ENCODE results near the gene RPS6KA4. TPM values are rescaled to one million over a fixed set of nuclear protein-coding genes. Genes with fewer than 3 reads are reported as not detected.

Gene RPS6KA4
- total and polyA plus RNA-seq, 2 of the 13 experiments (the other 11 are each of a cell fraction or from before 2014, with no cell fraction given) = 8.9 to 14.2 TPM

DNA sequence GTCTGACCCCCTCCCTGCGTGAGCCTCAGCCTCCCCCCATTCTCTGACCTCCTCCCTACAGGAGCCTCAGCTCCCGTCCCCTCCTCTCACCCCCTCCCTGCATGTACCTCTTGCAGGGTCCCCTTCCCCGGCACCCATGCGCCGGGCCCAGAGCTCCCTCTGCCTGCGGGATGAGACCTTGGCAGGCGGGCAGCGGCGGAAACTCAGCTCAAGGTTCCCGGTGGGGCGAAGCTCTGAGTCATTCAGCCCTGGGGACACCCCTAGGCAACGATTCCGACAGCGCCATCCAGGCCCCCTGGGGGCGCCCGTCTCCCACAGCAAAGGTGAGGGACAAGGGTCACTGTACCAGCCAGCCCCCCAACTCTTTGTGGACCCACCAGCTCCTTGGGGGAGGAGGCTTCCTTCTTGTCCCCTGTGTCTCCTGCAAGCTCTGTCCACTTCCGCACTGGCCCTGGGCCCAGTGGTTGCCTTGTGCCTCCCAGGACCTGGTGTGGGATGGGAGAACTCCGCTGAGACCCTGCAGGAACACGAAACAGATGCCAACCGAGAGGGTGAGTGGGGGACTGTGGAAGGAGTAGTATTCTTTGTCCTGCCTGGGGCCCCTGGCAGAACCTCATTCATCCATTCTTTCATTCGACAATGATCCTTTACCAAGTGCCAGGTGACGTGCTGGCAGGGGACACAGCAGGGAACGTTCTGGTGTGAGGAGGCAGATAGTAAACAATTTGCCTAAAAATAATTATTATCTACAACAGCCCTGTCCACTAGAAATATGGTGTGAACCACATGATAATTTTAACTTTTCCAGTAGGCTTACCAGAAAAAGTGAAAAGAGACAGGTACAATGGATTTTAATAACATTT lies 3.7 kb upstream of the RPS6KA4 start (continued):
- TF ChIP-seq, protein P1, sequence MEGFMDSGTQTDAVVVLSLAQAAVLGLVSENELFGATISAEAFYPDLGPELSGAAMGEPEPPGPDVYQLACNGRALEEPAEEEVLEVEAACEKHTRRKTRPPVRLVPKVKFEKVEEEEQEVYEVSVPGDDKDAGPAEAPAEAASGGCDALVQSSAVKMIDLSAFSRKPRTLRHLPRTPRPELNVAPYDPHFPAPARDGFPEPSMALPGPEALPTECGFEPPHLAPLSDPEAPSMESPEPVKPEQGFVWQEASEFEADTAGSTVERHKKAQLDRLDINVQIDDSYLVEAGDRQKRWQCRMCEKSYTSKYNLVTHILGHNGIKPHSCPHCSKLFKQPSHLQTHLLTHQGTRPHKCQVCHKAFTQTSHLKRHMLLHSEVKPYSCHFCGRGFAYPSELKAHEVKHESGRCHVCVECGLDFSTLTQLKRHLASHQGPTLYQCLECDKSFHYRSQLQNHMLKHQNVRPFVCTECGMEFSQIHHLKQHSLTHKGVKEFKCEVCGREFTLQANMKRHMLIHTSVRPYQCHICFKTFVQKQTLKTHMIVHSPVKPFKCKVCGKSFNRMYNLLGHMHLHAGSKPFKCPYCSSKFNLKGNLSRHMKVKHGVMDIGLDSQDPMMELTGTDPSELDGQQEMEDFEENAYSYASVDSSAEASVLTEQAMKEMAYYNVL (CRISPR knock-in tag; IDR thresholded peaks at IDR 0.05; ENCODE audit: borderline replicate concordance) = peak; percentile 40; the same call in 1 of the 2 replicates
- TF ChIP-seq, protein P2, sequence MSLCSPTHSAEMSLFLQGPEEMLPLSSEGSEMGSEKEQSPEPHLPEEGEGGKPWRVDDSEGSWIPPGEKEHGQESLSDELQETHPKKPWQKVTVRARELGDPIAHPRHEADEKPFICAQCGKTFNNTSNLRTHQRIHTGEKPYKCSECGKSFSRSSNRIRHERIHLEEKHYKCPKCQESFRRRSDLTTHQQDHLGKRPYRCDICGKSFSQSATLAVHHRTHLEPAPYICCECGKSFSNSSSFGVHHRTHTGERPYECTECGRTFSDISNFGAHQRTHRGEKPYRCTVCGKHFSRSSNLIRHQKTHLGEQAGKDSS (CRISPR knock-in tag; IDR thresholded peaks at IDR 0.05; ENCODE audit: borderline replicate concordance, low read depth) = 0 out of 2 replicates have a peak, but pooled peaks have one; percentile 39
- TF ChIP-seq NONO (IDR thresholded peaks at IDR 0.05) (no peak), NONO (CRISPR knock-in tag; conservative IDR thresholded peaks at IDR 0.05) (0 out of 2 replicates have a peak, but pooled peaks have one; percentile 31), SALL1 (CRISPR knock-in tag; IDR thresholded peaks at IDR 0.05) (peak; percentile 69), YEATS4 (CRISPR knock-in tag; IDR thresholded peaks at IDR 0.05; ENCODE audit: borderline replicate concordance) (no peak), ZNF335 (CRISPR knock-in tag; IDR thresholded peaks at IDR 0.05) (no peak), ZNF260 (CRISPR knock-in tag; IDR thresholded peaks at IDR 0.05; ENCODE audit: borderline replicate concordance, low read depth) (no peak), HOXA3 (CRISPR knock-in tag; IDR thresholded peaks at IDR 0.05) (peak; percentile 26; the same call in 1 of the 2 replicates), ZBTB10 (CRISPR knock-in tag; IDR thresholded peaks at IDR 0.05; ENCODE audit: borderline replicate concordance) (peak; percentile 92; the same call in 1 of the 2 replicates), KAT7 (CRISPR knock-in tag; IDR thresholded peaks at IDR 0.05; ENCODE audit: borderline replicate concordance) (0 out of 2 replicates have a peak, but pooled peaks have one; percentile 40), SIX1 (CRISPR knock-in tag; IDR thresholded peaks at IDR 0.05; ENCODE audit: borderline replicate concordance) (no peak), NR2F1 (CRISPR knock-in tag; IDR thresholded peaks at IDR 0.05) (peak; percentile 19 to 44; a peak in 1 of 4 replicates), ZNF337 (CRISPR knock-in tag; IDR thresholded peaks at IDR 0.05; ENCODE audit: borderline replicate concordance, low read depth) (no peak), MED1 (CRISPR knock-in tag; IDR thresholded peaks at IDR 0.05) (peak; percentile 44; the same call in 1 of the 2 replicates), CREB1 (IDR thresholded peaks at IDR 0.05) (no peak), CREB1 (CRISPR knock-in tag; IDR thresholded peaks at IDR 0.05) (no peak), ZNF570 (CRISPR knock-in tag; IDR thresholded peaks at IDR 0.05; ENCODE audit: borderline replicate concordance) (no peak), PRPF4 (IDR thresholded peaks at IDR 0.05; ENCODE audit: low read depth, low read length, poor library complexity, severe bottlenecking) (no peak), ZNF563 (CRISPR knock-in tag; IDR thresholded peaks at IDR 0.05) (peak; percentile 58; the same call in 1 of the 2 replicates), ZNF432 (CRISPR knock-in tag; IDR thresholded peaks at IDR 0.05; ENCODE audit: borderline replicate concordance) (no peak), ZNF12 (CRISPR knock-in tag; IDR thresholded peaks at IDR 0.05) (no peak), ZNF616 (CRISPR knock-in tag; IDR thresholded peaks at IDR 0.05; ENCODE audit: low read depth) (0 out of 2 replicates have a peak, but pooled peaks have one; percentile 54), SAP130 (CRISPR knock-in tag; IDR thresholded peaks at IDR 0.05; ENCODE audit: low read depth) (peak; percentile 82)
